Gastroesophageal sphincter (tissue), 4 donors: ENCODE measurements around the gene GRK5. TPM values are rescaled to one million over a fixed set of nuclear protein-coding genes. Genes with fewer than 3 reads are reported as not detected.

Source experiments
- ATAC-seq: fragments of 150-250 bp; one replicate; pipeline ENCODE4 v1.9.1; 2016; ENCODE audit warnings: mild to moderate bottlenecking, moderate library complexity
- H3K27ac ChIP-seq, 4 donors: fragments of 200-600 bp; sonication (generic) in 3 of 4; 1 replicate in 3 of 4; 2 replicates in 1 of 4; pipeline ENCODE4 v1.5.1; 2016 to 2019
- H3K27me3 ChIP-seq: fragments of 200-600 bp; sonication (generic); one replicate; pipeline ENCODE4 v1.5.1; 2019
- H3K36me3 ChIP-seq, 2 donors: fragments of 200-600 bp; sonication (generic); one replicate each; pipeline ENCODE4 v1.5.1; 2019; ENCODE audit warnings: control low read depth in 1 of 2
- H3K4me1 ChIP-seq, 3 donors: fragments of 200-600 bp; sonication (generic); 1 replicate in 2 of 3; 2 replicates in 1 of 3; pipeline ENCODE4 v1.5.1; 2016 to 2019; ENCODE audit warnings: control low read depth in 2 of 3
- H3K4me3 ChIP-seq, 2 donors: fragments of 200-600 bp; sonication (generic); one replicate each; pipeline ENCODE4 v1.5.1; 2019; ENCODE audit warnings: mild to moderate bottlenecking in 1 of 2, moderate library complexity in 1 of 2
- H3K9me3 ChIP-seq, 3 donors: fragments of 200-600 bp; sonication (generic); one replicate each; pipeline ENCODE4 v1.5.1; 2017 to 2019; ENCODE audit warnings: control low read depth in 2 of 3
- EP300 ChIP-seq: sonication (generic); formaldehyde crosslinking; IDR thresholded peaks from one replicate; pipeline ENCODE4 v1.6.1; 2017; ENCODE audit warnings: antibody characterized with exemption, mild to moderate bottlenecking
- POLR2A ChIP-seq, 2 donors: fragments of 450-650 bp; IDR thresholded peaks; one replicate each; pipeline ENCODE4 v1.6.1; 2017; ENCODE audit warnings: antibody characterized with exemption in 2 of 2, mild to moderate bottlenecking in 2 of 2, moderate library complexity in 1 of 2
- POLR2AphosphoS5 ChIP-seq: sonication (generic); formaldehyde crosslinking; IDR thresholded peaks from one replicate; pipeline ENCODE4 v1.6.1; 2017; ENCODE audit warnings: antibody characterized with exemption
- WGBS, 2 donors: methylation state at CpG; one replicate each; pipeline ENCODE4 v1.1.5; 2018; ENCODE audit warnings: low coverage in 1 of 2; 5-methylcytosine and 5-hydroxymethylcytosine counted together
- total RNA-seq, 4 donors: library from RNA; depleted of rRNA; stranded (reverse); fragments of >200 nt; gene quantifications; one replicate each; pipeline ENCODE4 v1.1.0, GENCODE V29; 2016
- TF ChIP-seq, protein P1 (sequence below), 4 experiments: fragments of 200-600 bp in 2 of 4; fragments of 450-650 bp in 2 of 4; sonication (generic) in 1 of 4; IDR thresholded peaks; one replicate each; pipeline ENCODE4 v1.5.1; 2017 to 2019; ENCODE audit warnings: antibody characterized with exemption in 4 of 4, mild to moderate bottlenecking in 2 of 4, moderate library complexity in 2 of 4

The GRK5 gene
- total RNA-seq, 4 donors from 2014 or later, result 28.8 to 71.6 (median 47.7) TPM

DNA sequence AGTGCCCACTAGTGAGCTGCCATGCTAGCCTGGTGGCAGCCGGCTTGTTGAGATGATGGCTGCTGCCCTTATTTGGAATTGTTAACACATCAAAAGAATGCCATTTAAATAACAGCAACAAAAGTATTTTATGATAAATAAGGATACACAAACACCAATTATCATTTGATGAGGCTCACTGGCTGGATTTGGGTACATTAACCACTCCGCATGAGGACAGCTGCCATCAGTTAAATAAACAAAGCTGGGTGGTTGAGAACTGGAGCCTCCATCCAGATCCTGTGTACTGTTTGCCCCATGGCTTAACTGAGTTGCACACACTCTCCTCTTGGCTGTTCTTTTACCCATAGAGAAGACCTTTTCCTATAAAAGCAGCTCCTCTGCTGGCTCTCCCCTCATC is 231.3 kb downstream of the GRK5 start:
- no peak for TF ChIP-seq EP300
- no peak for TF ChIP-seq POLR2A (IDR thresholded peaks at IDR 0.05)
- TF ChIP-seq, protein P1, sequence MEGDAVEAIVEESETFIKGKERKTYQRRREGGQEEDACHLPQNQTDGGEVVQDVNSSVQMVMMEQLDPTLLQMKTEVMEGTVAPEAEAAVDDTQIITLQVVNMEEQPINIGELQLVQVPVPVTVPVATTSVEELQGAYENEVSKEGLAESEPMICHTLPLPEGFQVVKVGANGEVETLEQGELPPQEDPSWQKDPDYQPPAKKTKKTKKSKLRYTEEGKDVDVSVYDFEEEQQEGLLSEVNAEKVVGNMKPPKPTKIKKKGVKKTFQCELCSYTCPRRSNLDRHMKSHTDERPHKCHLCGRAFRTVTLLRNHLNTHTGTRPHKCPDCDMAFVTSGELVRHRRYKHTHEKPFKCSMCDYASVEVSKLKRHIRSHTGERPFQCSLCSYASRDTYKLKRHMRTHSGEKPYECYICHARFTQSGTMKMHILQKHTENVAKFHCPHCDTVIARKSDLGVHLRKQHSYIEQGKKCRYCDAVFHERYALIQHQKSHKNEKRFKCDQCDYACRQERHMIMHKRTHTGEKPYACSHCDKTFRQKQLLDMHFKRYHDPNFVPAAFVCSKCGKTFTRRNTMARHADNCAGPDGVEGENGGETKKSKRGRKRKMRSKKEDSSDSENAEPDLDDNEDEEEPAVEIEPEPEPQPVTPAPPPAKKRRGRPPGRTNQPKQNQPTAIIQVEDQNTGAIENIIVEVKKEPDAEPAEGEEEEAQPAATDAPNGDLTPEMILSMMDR (IDR thresholded peaks at IDR 0.05), result no peak
- no peak for TF ChIP-seq POLR2AphosphoS5
- 100% methylated on average over 2 of the region's 2 CpGs for WGBS, 2 donors
- H3K4me3 ChIP-seq, result no peak overlapping the region

DNA sequence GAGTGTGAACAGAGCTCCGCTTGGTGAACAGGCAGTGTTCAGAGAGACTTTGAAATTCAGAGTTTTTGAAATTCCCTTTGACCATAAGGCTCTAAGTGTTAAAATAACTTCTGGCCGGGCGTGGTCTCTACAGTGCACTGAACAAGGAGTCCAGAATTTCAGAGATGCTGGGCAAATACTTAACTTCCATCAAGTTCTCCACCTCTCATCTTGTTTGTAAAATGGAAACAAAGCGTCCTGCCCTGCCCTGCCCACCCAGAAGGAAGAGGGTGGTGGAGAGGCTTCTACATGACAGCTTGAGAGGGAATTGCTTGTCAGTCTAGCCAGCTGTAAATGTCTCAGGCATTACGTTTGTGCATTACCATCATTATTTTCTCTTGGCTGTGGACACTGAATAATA is 232.6 kb downstream of the GRK5 start:
- WGBS, 2 donors, result 58 to 65% methylated on average over 2 to 5 of the region's 5 CpGs
- peaks cover 0 to 19% (median 6%) of the 10 kb centered on the region in 3 donors for H3K4me1 ChIP-seq
- H3K9me3 ChIP-seq, result no peaks in the 10 kb centered on the region
- peaks cover 0 to 76% of the 10 kb centered on the region in 2 donors for H3K36me3 ChIP-seq
- TF ChIP-seq POLR2A (IDR thresholded peaks at IDR 0.05), result no peak
- TF ChIP-seq POLR2AphosphoS5, result no peak
- no peak for TF ChIP-seq EP300
- TF ChIP-seq, protein P1 (IDR thresholded peaks at IDR 0.05), result no peak
- no peaks in the 10 kb centered on the region for H3K27me3 ChIP-seq
- H3K27ac ChIP-seq, result peak overlapping the region in 2 of 4 donors; percentile 31 to 83
- no peak overlapping the region for H3K4me3 ChIP-seq
- no peak for ATAC-seq

More for the DNA sequence above, 231.3 kb downstream of the GRK5 start:
- Histone ChIP-seq H3K9me3 (no peaks in the 10 kb centered on the region), H3K27me3 (no peaks in the 10 kb centered on the region), H3K36me3 (peaks cover 0 to 76% of the 10 kb centered on the region in 2 donors), H3K27ac (peak overlapping the region in 1 of 4 donors; percentile 83), H3K4me1 (peaks cover 0 to 18% (median 6%) of the 10 kb centered on the region in 3 donors)
- ATAC-seq, result no peak

DNA sequence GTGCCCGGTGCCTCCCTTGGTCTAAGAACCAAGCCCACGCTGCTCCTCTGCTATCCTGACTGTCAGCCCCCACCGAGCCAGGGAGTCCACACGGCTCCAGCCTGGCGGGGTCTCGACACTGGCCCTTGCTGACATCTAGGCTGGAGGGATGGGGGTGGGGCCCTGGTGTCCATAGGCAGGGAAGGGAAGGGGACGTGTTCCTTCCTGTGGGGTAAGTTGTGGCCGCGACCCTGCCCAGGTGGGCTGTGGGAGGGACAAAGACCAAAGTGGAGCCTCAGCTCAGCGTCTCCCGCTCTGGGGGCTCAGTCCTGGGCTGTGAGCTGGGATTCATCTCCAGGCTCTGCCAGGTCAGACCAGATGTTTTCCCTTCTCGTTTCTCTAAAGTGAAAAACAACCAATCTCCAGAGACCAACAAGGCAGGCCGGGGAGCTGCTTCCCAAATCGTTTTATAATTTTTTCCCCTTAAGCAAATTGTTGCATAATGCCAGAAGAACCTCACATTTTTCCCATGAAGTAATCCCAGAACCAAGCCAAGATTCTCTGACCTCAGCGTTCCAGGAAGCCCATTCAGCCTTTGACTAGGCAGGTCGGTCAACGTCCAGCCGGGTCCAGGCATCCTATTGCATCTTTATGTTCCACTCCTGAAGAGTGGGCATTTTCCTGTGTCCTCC is 233.9 kb downstream of the GRK5 start:
- peak; percentile 71 for ATAC-seq
- H3K4me3 ChIP-seq, result no peak overlapping the region
- no peaks in the 10 kb centered on the region for H3K9me3 ChIP-seq
- H3K27me3 ChIP-seq, result no peaks in the 10 kb centered on the region
- peak overlapping the region in 3 of 4 donors; percentile 73 to 83 (median 75) for H3K27ac ChIP-seq
- peaks cover 0 to 71% of the 10 kb centered on the region in 2 donors for H3K36me3 ChIP-seq
- peaks cover 0 to 29% (median 6%) of the 10 kb centered on the region in 3 donors for H3K4me1 ChIP-seq
- 19% methylated on average over 5 of the region's 18 CpGs; no CpG with 5 or more reads in 1 of the 2 donors for WGBS, 2 donors
- peak; percentile 58 for TF ChIP-seq POLR2AphosphoS5
- TF ChIP-seq POLR2A (IDR thresholded peaks at IDR 0.05), result no peak

DNA sequence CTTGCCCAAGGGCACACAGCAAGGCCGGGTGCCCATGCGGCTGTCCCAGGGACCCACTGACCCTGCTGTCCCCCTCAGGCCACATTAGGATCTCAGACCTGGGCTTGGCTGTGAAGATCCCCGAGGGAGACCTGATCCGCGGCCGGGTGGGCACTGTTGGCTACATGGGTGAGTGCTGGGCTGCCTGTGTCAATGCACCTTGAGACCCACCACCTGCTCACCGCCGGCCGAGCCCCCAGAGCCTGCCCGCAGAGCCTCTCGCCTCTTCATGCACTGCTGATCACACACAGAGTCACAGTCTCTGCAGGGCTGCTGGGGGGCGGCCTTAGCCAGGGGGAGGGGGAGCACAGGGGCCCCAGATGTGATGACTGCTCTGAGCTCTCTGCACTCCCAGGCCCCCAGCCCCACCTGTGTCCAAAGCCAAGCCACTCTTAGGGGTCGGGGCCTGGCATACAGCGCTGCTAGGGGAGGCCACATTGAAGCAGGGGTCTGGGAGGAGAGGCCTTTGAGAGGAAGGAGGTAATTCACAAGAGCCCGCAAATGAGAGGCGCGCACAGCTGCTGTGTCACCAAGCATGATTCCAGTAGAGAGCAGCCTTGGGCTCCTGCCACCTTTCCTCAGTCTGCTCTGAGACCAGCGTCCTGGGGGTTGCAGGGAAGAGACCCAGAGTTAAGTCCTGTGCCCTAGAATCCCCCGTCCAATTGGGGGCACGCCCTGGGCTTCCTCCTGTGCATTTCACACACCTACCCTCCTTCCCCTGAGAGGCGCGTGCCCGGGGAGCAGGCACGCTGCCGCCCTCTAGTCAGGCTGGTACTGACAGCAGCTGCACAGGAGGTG is 234.8 kb downstream of the GRK5 start:
- Histone ChIP-seq H3K27ac (peak overlapping the region in 3 of 4 donors; percentile 73 to 83 (median 73)), H3K4me3 (no peak overlapping the region), H3K36me3 (peaks cover 0 to 71% of the 10 kb centered on the region in 2 donors), H3K9me3 (no peaks in the 10 kb centered on the region), H3K27me3 (no peaks in the 10 kb centered on the region), H3K4me1 (peaks cover 0 to 29% (median 6%) of the 10 kb centered on the region in 3 donors)
- 64 to 79% methylated on average over 5 to 6 of the region's 25 CpGs for WGBS, 2 donors
- TF ChIP-seq EP300 (no peak), POLR2AphosphoS5 (no peak), POLR2A (IDR thresholded peaks at IDR 0.05) (no peak)
- TF ChIP-seq, protein P1 (IDR thresholded peaks at IDR 0.05), result no peak
- no peak for ATAC-seq

DNA sequence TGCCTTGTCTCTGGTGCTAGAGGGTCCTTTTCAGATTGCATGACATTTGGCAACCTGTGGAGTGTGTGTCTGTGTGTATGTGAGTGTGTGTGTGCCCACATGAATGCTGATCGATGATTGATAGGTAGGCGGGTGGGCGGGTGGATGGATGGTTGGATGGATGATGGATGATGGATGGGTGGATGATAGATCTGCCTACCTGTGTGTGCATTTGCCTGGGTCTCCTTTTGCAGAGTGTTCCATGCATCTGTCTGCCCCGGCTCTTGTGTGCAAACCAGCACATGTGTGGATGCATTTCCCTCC is 235.3 kb downstream of the GRK5 start:
- Histone ChIP-seq H3K9me3 (no peaks in the 10 kb centered on the region), H3K27me3 (no peaks in the 10 kb centered on the region), H3K4me1 (peaks cover 0 to 29% (median 6%) of the 10 kb centered on the region in 3 donors), H3K4me3 (no peak overlapping the region), H3K27ac (peak overlapping the region in 1 of 4 donors; percentile 83), H3K36me3 (peaks cover 0 to 72% of the 10 kb centered on the region in 2 donors)
- TF ChIP-seq, protein P1 (IDR thresholded peaks at IDR 0.05), result no peak
- TF ChIP-seq POLR2A (IDR thresholded peaks at IDR 0.05) (no peak), POLR2AphosphoS5 (no peak)
- 100% methylated on average over 1 of the region's 4 CpGs; no CpG with 5 or more reads in 1 of the 2 donors for WGBS, 2 donors
- no peak for ATAC-seq
